Measurements from ENCODE around the gene FBXO27. TPM values are rescaled to one million over a fixed set of nuclear protein-coding genes. Genes with fewer than 3 reads are reported as not detected.

FBXO27 gene
- total and polyA plus RNA-seq, 8 donors, result 3.3 to 11.9 (median 4.0) TPM

DNA sequence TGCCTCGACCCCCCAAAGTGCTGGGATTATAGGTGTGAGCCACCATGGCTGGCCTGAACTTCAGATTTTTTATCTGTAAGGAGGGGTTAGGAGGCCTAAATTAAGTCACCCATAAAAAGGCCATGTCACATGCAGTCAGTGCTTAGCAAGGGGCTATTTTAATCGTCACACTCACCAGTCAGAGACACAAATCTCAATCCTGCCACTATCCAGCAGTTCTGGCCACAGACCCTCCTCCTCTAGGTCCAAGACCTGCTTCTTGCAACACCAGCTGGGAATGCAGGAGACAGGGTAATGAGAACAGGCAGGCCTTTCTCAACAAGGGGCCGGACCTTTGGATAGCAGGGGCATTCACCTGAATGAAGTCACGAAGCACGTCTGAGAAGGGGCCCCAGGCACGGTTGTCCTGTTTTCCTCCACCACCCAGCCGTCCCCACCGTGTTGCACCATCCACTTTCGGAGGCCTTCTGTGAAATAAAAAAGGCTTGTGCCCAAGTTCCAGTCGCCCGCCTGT, 1.4 kb downstream of the FBXO27 start:
- Histone ChIP-seq H3K27ac (peak overlapping the region in 1 of 2 donors; percentile 1), H3K4me3 (peak overlapping the region; percentile 49 to 51), H3K9me3 (peaks cover 0 to 2% of the 10 kb centered on the region in 2 donors), H3K27me3 (peaks cover 0 to 57% of the 10 kb centered on the region in 2 donors), H3K36me3 (no peaks in the 10 kb centered on the region), H3K4me1 (peaks cover 3 to 6% of the 10 kb centered on the region in 2 donors)
- TF ChIP-seq, protein P1, sequence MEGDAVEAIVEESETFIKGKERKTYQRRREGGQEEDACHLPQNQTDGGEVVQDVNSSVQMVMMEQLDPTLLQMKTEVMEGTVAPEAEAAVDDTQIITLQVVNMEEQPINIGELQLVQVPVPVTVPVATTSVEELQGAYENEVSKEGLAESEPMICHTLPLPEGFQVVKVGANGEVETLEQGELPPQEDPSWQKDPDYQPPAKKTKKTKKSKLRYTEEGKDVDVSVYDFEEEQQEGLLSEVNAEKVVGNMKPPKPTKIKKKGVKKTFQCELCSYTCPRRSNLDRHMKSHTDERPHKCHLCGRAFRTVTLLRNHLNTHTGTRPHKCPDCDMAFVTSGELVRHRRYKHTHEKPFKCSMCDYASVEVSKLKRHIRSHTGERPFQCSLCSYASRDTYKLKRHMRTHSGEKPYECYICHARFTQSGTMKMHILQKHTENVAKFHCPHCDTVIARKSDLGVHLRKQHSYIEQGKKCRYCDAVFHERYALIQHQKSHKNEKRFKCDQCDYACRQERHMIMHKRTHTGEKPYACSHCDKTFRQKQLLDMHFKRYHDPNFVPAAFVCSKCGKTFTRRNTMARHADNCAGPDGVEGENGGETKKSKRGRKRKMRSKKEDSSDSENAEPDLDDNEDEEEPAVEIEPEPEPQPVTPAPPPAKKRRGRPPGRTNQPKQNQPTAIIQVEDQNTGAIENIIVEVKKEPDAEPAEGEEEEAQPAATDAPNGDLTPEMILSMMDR (IDR thresholded peaks at IDR 0.05), result no peak
- ATAC-seq (peak; percentile 3), DNase-seq (no peak)
- intact Hi-C loops (cut with DNase I), result no loop called here

DNA sequence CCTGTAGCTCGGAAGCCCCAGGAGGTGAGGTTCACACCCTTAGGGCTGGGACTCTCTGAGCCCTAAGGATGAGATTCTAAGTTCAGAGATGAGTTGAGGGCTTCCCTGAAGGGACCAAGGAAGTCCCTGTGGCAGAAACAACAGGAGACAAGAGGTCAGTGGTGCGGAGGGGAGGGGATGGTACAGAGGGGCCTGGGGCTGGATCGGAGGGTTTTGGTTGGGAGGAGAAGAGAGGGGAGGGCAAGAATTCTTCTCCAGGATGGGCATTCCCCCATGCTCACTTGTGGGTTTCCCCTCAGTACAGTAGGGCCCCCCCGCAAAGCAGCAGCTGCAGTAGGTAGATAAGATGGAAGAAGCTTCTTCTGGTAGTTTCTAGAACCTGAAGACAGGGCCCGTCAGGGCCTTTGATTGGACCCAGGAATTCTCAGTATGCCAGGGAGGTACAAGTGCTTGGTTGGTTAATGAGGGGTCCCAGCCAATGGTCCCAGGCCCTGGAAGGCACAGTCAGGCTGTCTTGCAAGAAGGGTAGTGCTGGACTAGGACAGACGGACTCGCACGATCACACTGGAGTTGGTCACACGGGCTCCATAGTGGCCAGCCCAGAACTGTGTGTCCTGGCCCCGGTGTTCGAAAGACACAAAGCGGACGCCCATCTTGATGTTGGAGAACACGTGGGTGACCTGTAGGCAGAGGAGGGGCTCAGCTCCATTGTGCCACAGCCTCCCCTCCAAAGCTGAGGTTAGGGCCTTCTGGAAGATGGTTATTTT, 7.3 kb downstream of the FBXO27 start:
- intact Hi-C loops (cut with DNase I), result no loop called here
- Histone ChIP-seq H3K4me3 (no peak overlapping the region), H3K4me1 (no peaks in the 10 kb centered on the region), H3K36me3 (no peaks in the 10 kb centered on the region), H3K9me3 (peaks cover 0 to 2% of the 10 kb centered on the region in 2 donors), H3K27me3 (peaks cover 0 to 13% of the 10 kb centered on the region in 2 donors), H3K27ac (no peak overlapping the region)
- ATAC-seq (no peak), DNase-seq (no peak)
- TF ChIP-seq, protein P1 (IDR thresholded peaks at IDR 0.05), result no peak

DNA sequence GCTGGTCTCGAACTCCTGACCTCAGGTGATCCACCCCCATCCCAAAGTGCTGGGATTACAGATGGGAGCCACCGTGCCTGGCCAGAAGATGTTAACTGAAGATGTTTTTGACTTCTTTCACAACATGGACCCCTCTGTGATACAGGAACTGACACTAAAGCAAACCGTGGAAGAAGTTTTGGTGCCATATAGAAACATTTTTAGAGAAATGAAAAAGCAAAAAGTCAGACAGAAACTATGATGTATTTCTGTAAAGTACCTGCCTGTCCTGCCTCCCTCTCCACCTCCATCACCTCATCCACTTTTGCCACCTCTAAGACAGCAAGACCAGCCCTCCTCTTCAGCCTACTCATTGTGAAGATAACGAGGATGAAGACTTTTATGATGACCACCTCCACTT, 11.3 kb downstream of the FBXO27 start:
- Histone ChIP-seq H3K4me1 (no peaks in the 10 kb centered on the region), H3K36me3 (no peaks in the 10 kb centered on the region), H3K4me3 (no peak overlapping the region), H3K27me3 (no peaks in the 10 kb centered on the region), H3K27ac (no peak overlapping the region), H3K9me3 (no peaks in the 10 kb centered on the region)
- ATAC-seq (no peak), DNase-seq (no peak)
- TF ChIP-seq, protein P1 (IDR thresholded peaks at IDR 0.05), result no peak
- intact Hi-C loops (cut with DNase I), result no loop called here

DNA sequence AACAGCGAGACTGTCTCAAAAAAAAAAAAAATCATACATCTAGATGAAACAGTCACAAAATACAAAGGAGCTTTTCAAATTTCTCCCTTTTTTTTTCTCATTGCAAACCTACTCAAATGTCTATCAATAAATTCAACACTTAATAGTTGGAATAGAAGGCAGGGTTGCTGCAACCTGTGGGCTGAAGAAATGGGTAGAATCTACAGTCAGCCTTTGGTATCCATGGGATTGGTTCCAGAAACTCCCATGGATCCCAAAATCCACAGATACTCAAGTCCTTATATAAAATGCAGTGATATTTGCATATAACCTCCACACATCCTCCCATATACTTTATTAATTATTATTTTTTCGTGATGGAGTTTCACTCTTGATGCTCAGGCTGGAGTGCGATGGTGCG, 14.7 kb downstream of the FBXO27 start:
- Histone ChIP-seq H3K27ac (no peak overlapping the region), H3K27me3 (no peaks in the 10 kb centered on the region), H3K4me3 (no peak overlapping the region), H3K36me3 (no peaks in the 10 kb centered on the region), H3K4me1 (no peaks in the 10 kb centered on the region), H3K9me3 (no peaks in the 10 kb centered on the region)
- no peak for DNase-seq
- no peak for ATAC-seq
- TF ChIP-seq, protein P1 (IDR thresholded peaks at IDR 0.05), result no peak
- intact Hi-C loops (cut with DNase I), result no loop called here

DNA sequence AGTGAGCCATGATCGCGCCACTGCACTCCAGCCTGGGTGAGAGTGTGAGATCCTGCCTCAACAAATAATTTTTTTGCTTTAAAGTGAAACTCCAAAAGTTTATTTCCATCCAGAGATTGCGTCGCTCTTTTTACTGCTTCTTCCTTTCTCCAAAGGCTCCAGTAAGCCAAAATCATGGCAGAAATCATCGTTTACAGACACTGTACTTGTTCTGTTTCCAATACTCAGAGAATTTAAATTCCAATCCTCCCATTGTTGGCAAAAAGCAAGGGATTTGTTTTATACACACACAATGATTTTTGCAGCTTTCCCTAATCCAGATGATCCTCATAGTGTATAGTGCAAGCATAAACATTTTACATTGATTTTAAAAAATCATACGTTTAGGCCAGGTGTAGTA, 15.3 kb downstream of the FBXO27 start:
- DNase-seq, result no peak
- no peak overlapping the region for H3K27ac ChIP-seq
- no peaks in the 10 kb centered on the region for H3K4me1 ChIP-seq
- H3K4me3 ChIP-seq, result no peak overlapping the region
- H3K9me3 ChIP-seq, result no peaks in the 10 kb centered on the region
- H3K27me3 ChIP-seq, result no peaks in the 10 kb centered on the region
- H3K36me3 ChIP-seq, result no peaks in the 10 kb centered on the region
- TF ChIP-seq, protein P1 (IDR thresholded peaks at IDR 0.05), result no peak
- intact Hi-C loops (cut with DNase I), result no loop called here
- no peak for ATAC-seq
